HG03521 (cell line): Measurements from ENCODE around the gene MYCN.
"Not testable (repeated sequence)": the region's sequence is repeated elsewhere in the genome, so short reads cannot be mapped to it uniquely, and the experiment has no call there.

Source experiments
- ATAC-seq: cut with Tn5 transposase; IDR thresholded peaks from one replicate; pipeline ENCODE4 v1.9.1; 2021; ENCODE audit warnings: mild to moderate bottlenecking, moderate library complexity; ENCODE audit not compliant: unreplicated experiment

The MYCN gene

GRCh38 chr2:15942711-15943345 lies 2.5 kb downstream of the MYCN start:
- no peak for ATAC-seq

- no peak for ATAC-seq
These were observed 3.3 kb downstream of the MYCN start for GRCh38 chr2:15943378-15944280.

- ATAC-seq = no peak
These were observed 4.1 kb downstream of the MYCN start for GRCh38 chr2:15944325-15945017.

- no peak for ATAC-seq
These were observed 5.8 kb downstream of the MYCN start for GRCh38 chr2:15945909-15946705.

- no peak for ATAC-seq
These were observed 6.6 kb downstream of the MYCN start for GRCh38 chr2:15946983-15947382.

GRCh38 chr2:15947431-15947830 lies 7.1 kb downstream of the MYCN start:
- ATAC-seq = no peak

- no peak for ATAC-seq
These were observed 8.3 kb downstream of the MYCN start for GRCh38 chr2:15948704-15948957.

GRCh38 chr2:15949126-15949525 lies 8.8 kb downstream of the MYCN start:
- no peak for ATAC-seq

- no peak for ATAC-seq
These were observed 9.2 kb downstream of the MYCN start for GRCh38 chr2:15949551-15949950.

GRCh38 chr2:15950088-15950952 lies 10.0 kb downstream of the MYCN start:
- ATAC-seq = no peak

- ATAC-seq = not testable (repeated sequence)
These were observed 11.6 kb downstream of the MYCN start for GRCh38 chr2:15951936-15952335.

GRCh38 chr2:15952451-15953146 lies 12.2 kb downstream of the MYCN start:
- ATAC-seq = no peak

GRCh38 chr2:15953147-15953630 lies 12.8 kb downstream of the MYCN start:
- no peak for ATAC-seq

GRCh38 chr2:15953891-15954680 lies 13.7 kb downstream of the MYCN start:
- no peak for ATAC-seq

GRCh38 chr2:15954761-15955160 lies 14.4 kb downstream of the MYCN start:
- no peak for ATAC-seq

- ATAC-seq = no peak
These were observed 15.1 kb downstream of the MYCN start for GRCh38 chr2:15955232-15955988.

- ATAC-seq = no peak
These were observed 15.9 kb downstream of the MYCN start for GRCh38 chr2:15956230-15956629.
